KOPT-K1 (cell line): ENCODE data around the gene IL27RA.
A peak's percentile ranks its signal among the peaks of the same experiment; 100 is the strongest.

Experiments
- H3K27ac ChIP-seq: fragments of 200-600 bp; sonication (generic); 2 replicates; pipeline ENCODE4 v1.5.1; 2016; ENCODE audit warnings: antibody characterized with exemption, mild to moderate bottlenecking, low read depth, low read length; ENCODE audit not compliant: poor library complexity, severe bottlenecking
- H3K36me3 ChIP-seq: fragments of 200-600 bp; sonication (generic); 2 replicates; pipeline ENCODE4 v1.5.1; 2017; ENCODE audit warnings: antibody characterized with exemption, mild to moderate bottlenecking, low read length, moderate library complexity; ENCODE audit not compliant: insufficient read depth
- H3K9me3 ChIP-seq: fragments of 200-600 bp; sonication (generic); 2 replicates; pipeline ENCODE4 v1.5.1; 2017; ENCODE audit warnings: antibody characterized with exemption, low read length, mild to moderate bottlenecking; ENCODE audit not compliant: insufficient read depth, poor library complexity, severe bottlenecking

IL27RA gene

GRCh38 chr19:14073925-14074838 lies 42.6 kb downstream of the IL27RA start:
- H3K27ac ChIP-seq: peak overlapping the region; percentile 20

GRCh38 chr19:14078411-14078810 lies 46.8 kb downstream of the IL27RA start:
- H3K27ac ChIP-seq: no peak overlapping the region
- H3K36me3 ChIP-seq: no peaks in the 10 kb centered on the region

More at GRCh38 chr19:14073925-14074838, 42.6 kb downstream of the IL27RA start:
- H3K9me3 ChIP-seq: no peaks in the 10 kb centered on the region
- no peaks in the 10 kb centered on the region for H3K36me3 ChIP-seq

GRCh38 chr19:14080887-14081796 lies 49.6 kb downstream of the IL27RA start:
- Histone ChIP-seq H3K36me3 (no peaks in the 10 kb centered on the region), H3K27ac (peak overlapping the region; percentile 67), H3K9me3 (no peaks in the 10 kb centered on the region)

More at GRCh38 chr19:14078411-14078810, 46.8 kb downstream of the IL27RA start:
- no peaks in the 10 kb centered on the region for H3K9me3 ChIP-seq

GRCh38 chr19:14081797-14082674 lies 50.5 kb downstream of the IL27RA start:
- no peaks in the 10 kb centered on the region for H3K9me3 ChIP-seq
- H3K27ac ChIP-seq: peak overlapping the region; percentile 48
- H3K36me3 ChIP-seq: no peaks in the 10 kb centered on the region

- no peak overlapping the region for H3K27ac ChIP-seq
- 0 out of 2 replicates have a peak, but pooled peaks cover under 1% of the 10 kb centered on the region for H3K36me3 ChIP-seq
- no peaks in the 10 kb centered on the region for H3K9me3 ChIP-seq
Measured at GRCh38 chr19:14082675-14082960, 51.1 kb downstream of the IL27RA start.

GRCh38 chr19:14085309-14085995 lies 53.9 kb downstream of the IL27RA start, which contains the start of gene C19orf67:
C19orf67 (minus strand) TSS chr19:14085783; CDS start chr19:14085627, 156 bp downstream.
- Histone ChIP-seq H3K36me3 (peaks cover 16% of the 10 kb centered on the region), H3K27ac (no peak within 1 kb of the TSS), H3K9me3 (no peaks in the 10 kb centered on the region)

GRCh38 chr19:14086098-14086497 lies 54.5 kb downstream of the IL27RA start:
- H3K36me3 ChIP-seq: peaks cover 16% of the 10 kb centered on the region
- H3K9me3 ChIP-seq: no peaks in the 10 kb centered on the region
- H3K27ac ChIP-seq: no peak overlapping the region

GRCh38 chr19:14088634-14089411 lies 57.3 kb downstream of the IL27RA start:
- H3K9me3 ChIP-seq: peaks cover 11% of the 10 kb centered on the region
- peaks cover 16% of the 10 kb centered on the region for H3K36me3 ChIP-seq
- H3K27ac ChIP-seq: no peak overlapping the region

GRCh38 chr19:14089412-14089661 lies 57.8 kb downstream of the IL27RA start:
- peaks cover 11% of the 10 kb centered on the region for H3K9me3 ChIP-seq
- no peak overlapping the region for H3K27ac ChIP-seq
- H3K36me3 ChIP-seq: peaks cover 16% of the 10 kb centered on the region

- peaks cover 11% of the 10 kb centered on the region for H3K9me3 ChIP-seq
- H3K27ac ChIP-seq: peak overlapping the region; percentile 46
- peaks cover 16% of the 10 kb centered on the region for H3K36me3 ChIP-seq
Measured at GRCh38 chr19:14089662-14090508, 58.3 kb downstream of the IL27RA start.

- Histone ChIP-seq H3K27ac (peak within 1 kb of the TSS; percentile 74), H3K9me3 (peaks cover 11% of the 10 kb centered on the region), H3K36me3 (peaks cover 16% of the 10 kb centered on the region)
Measured at GRCh38 chr19:14090509-14091080, 59.0 kb downstream of the IL27RA start, which contains the start of gene SAMD1. SAMD1 (minus strand) TSS chr19:14090751.

- Histone ChIP-seq H3K9me3 (peaks cover 11% of the 10 kb centered on the region), H3K36me3 (peaks cover 16% of the 10 kb centered on the region), H3K27ac (peak overlapping the region; percentile 74)
Measured at GRCh38 chr19:14091081-14091812, 59.7 kb downstream of the IL27RA start.
